Stimulated activated CD8-positive, alpha-beta memory T cell treated with anti-CD3 and anti-CD28 coated beads, Interleukin-7, amount 100 ng/mL, for 24 hours (primary cell): ENCODE data around the gene UNC119.
A peak's percentile ranks its signal among the peaks of the same experiment; 100 is the strongest.
"Not testable (repeated sequence)": the region's sequence is repeated elsewhere in the genome, so short reads cannot be mapped to it uniquely, and the experiment has no call there.

Experiments used
- DNase-seq: peaks from one replicate; pipeline ENCODE4 v3.0.0-alpha.2; 2020; ENCODE audit warnings: low read depth

The UNC119 gene

DNA sequence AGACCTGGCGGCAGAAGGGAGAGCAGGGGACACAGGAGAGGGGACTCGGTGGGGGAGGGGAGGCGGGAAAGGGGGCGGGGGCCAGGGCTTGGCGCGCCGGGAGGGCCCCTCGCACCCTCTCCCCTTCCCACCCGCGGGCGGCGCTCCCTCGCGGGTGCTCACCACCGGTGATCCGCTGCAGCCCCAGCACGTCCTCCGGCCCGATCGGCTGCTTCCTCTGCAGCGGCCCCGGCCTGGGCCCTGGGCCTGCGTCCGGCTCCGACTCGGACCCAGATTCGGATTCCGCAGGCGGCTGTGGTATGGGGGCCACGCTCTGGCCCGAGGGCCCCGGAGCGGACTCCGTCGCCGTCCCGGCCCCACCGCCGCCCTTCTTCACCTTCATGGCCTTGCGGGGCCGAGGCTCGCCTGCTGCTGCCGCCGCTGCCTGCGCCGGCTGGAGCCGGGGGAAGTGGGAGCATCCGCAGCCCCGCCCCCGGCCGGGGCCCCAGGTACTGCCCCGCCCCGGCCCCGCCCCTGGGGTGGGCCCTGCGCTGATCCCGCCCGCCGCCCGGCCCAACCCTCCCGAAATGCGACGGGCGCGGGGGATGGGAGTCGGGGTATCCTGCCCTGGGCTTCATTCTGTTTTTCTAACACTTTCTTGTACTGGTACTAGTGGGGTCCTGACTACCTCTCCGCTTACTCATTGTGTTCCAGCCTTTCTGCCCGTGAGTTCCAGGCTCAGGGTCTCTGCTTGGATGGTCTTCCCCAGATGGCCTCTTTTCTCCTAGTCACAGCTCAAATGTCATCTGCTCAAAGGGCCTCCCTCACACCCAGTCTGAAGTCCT, at the start of gene UNC119:
Gene UNC119 (minus strand): TSS at position 449 of the 824 bp plus-strand sequence. CDS start 67 bp downstream, at position 382.
- peak; percentile 50 for DNase-seq

DNA sequence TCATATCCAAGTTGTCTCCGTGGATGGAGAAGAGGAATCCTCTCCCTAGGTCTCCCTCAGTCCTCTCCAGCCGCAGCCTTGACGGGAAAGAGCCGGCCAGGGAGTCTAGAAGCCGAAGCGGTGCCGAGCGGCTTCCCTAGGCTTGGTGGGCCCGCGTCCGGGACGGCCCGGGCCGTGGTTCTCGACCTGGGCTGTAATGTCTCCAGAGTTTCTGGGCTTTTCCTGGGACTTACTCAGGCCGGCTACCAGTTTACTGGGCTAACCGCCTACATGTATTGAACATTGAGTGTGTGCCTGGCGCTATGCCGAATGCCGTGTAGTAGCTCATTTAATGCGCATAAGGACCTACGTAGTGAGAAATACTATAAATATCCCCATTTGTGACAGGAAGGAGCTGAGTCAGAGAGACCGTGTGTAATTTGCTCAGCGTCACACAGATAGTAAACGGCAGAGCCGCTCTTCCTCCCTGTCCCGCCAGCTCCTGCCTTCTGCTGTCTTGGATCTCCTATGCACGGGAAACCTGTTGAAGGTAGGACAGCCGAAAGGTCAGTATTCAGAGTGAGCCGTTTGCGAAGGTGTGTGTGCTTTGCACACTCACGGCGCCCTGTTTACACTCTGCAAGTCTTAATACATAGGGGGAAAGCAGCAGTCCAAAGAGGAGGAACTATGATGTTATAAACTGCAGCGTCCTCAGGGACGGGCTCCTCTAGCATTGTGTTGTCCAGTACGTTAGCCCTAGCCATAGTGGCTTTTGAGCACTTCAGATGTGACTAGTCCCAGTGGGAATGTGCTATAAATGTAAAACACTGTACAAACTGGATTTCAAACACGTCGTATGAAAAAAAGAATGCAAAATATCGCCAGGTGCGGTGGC, 47.1 kb upstream of the UNC119 start:
- peak; percentile 16 for DNase-seq

DNA sequence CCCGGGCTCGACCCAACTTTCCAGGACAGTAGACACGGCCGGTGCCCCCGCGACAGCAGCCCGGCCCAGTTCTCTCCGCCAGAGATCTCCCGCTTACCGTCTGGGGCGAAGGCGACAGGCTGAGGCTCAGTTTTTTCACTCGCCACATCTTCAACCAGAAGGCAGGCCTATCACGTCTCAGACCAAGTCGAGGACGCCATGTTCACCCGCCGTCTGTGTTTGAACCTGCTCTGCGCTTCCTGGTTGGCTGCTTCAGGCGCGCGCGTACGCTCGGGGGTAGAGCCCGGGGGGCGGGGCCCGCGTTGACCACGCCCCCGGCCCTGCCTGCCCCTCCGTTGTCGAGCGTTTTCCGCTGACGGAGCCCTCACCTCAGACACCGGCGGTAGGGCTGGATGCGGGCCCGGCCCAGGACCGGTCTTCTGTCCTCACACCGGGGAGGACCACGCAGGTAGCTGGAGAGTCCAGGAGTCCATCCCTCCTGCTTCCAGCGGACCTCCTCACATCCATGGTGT, 46.4 kb upstream of the UNC119 start, which contains the start of gene SPAG5:
Gene SPAG5 (minus strand): TSS at position 227 of the 512 bp plus-strand sequence. CDS start 79 bp downstream, at position 148.
- peak; percentile 83 for DNase-seq

DNA sequence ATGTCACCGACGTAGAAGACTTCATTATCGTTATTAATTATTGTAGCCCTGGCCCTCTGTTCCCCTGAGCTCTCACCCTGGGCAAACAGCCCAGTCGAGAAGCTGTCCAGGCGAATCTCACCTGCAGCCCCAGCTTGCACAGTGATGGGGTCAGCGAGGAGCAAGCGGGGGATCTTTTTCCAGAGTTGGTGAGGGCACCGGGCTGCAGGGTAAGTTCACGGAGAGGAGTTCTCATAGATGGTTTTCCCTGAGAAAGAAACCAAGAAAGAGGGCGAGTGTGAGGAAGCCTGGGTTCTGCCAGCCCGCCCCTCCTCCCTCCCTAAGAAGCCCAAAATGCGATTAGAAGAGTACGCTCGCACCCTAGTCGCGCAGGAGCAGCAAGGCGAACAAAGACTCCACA, 46.0 kb upstream of the UNC119 start:
- no peak for DNase-seq

DNA sequence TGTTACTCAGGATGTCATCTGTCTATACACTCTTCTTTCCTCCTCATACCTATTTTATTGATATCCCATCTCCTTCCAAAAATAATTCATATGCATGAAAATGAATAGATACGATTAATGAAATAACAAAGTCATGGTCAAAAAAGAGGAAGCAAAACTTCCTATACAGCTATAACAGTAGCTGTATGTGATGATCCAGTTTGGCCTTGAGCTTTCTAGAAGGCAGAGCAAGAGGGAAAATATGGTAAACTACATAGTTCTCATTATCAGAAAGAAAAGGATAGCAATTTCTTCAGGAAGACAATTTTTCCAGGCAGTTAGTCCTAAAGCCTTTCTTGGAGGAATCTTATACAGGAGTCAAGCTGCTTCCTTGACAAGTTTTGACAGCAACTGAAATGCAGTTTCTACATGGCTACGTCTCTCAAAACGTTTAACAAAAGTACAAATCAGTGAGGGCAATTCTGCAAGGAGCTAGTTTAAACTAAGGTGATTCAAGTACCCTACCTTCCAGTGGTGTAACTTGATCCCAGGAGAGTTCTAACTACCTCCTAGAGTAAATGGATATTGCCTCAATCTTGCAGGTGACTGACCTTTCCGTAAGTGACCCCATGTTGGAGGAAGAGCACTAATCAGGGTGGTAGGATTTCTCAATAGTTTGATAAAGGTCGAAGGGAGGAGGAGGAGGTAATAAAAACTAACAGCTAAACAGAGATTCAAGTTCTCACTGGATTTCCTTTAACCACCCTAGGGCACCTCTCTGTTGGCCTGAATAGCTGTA, 45.4 kb upstream of the UNC119 start:
- no peak for DNase-seq

DNA sequence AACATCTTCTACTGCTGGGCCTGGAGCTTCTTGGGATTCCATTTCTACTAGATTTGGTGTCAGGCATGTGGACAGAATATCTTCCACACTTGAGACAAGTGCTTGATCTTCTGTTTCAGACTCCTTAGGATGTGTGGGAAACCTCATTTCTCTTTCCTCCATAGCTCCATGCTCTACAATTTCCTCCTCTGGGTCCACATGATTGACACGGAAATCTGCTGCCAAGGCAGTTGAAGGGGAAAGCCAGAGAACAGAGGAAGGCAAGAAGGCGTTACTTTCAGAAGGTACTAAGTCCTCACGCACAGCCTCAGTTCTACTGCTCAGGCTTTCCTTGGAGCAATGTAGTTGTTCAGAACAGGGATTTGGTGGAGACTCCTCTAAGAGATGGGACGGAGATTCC, 39.8 kb upstream of the UNC119 start:
- no peak for DNase-seq

DNA sequence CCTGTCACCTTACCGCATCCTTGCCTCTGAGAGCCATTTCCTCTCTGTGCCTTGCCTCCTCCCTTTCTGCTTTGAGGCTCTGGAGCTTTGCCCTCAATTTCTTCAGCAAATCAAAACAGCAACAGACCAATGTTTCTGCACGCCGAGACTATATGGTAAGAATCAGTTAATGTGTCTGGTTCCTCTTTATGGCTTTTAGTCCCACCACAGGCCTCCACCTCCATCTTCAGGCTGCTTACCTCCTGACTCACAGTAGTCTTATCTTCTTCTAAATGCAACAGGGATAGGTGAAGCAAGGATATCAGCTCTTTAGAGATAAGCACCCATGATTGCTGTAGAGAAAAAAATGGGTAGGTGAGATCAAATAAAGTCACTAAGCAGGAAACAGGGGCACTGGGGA, 33.4 kb upstream of the UNC119 start:
- DNase-seq = no peak

DNA sequence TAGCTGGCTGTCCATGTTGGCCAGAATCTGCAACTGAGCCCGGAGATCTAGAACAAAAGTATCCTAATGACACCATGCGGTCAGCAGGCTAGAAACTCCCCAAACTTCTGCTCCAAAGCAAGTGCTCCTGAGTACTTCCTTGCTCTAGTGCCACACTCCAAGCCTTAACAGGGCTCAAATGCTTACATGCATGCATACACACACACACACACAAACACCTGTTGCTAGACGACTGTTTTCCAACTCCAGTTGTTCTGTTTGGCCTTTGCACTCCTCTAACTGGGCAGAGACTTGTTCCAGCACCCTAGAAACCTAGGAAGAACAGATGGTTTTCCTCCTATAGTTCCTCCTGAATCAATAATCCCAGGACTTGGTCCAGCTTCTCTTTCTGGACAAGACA, 32.0 kb upstream of the UNC119 start:
- DNase-seq = no peak

DNA sequence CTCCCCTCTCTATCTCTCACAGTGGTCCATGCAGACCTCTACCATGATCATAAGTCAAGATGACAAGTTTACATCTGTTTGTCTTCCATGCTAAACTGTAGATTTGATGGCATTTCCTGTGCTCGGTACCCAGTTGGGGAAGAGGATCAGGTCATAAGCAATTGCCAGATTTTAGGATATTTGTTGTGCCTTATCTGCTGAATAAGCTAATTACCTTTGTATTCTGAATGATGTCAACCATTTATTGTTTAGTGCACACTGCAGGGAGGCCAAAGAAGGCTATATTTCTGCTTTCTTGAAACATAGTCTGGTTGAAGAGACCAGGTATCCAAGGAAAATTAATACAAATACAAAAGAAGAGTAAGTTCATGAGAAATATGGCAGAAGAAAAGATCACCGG, 30.1 kb upstream of the UNC119 start:
- DNase-seq = no peak

DNA sequence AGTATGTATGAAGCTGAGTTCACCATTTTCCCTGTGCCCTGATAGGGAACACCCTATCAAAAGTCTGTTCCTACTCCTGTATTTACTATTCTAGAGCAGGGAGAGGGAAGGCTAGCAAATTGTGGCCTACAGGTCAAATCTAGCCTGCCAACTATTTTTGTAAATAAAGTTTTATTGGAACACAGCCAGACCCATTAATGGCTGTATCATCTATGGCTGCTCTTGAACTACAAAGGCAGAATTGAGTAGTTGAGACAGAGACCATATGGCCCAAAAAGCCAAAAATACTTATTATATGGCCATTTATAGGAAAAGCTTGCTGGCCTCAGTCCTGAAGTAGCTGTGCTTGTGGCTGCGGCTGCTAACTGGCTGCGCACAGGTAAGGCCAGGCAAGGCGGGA, 28.5 kb upstream of the UNC119 start:
- DNase-seq = no peak

DNA sequence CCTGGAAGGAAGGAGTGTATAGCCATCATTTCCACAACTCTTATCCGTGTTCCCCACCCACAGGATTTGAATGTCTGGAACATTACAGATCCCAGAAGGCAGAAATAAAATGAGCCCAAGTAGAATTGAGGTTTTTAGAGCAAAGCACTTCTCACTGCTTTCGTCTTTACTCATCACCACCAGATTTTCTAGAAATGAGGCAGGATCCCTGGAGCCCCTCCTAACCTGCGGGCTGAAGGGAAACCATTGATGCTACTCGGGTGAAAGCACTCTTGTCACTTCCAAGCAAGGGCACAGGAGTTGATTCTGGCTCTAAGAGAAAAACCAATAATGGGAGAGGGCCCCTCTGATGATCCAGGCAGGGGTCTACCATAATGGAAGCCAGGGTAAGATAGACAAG, 27.1 kb upstream of the UNC119 start:
- DNase-seq = no peak

DNA sequence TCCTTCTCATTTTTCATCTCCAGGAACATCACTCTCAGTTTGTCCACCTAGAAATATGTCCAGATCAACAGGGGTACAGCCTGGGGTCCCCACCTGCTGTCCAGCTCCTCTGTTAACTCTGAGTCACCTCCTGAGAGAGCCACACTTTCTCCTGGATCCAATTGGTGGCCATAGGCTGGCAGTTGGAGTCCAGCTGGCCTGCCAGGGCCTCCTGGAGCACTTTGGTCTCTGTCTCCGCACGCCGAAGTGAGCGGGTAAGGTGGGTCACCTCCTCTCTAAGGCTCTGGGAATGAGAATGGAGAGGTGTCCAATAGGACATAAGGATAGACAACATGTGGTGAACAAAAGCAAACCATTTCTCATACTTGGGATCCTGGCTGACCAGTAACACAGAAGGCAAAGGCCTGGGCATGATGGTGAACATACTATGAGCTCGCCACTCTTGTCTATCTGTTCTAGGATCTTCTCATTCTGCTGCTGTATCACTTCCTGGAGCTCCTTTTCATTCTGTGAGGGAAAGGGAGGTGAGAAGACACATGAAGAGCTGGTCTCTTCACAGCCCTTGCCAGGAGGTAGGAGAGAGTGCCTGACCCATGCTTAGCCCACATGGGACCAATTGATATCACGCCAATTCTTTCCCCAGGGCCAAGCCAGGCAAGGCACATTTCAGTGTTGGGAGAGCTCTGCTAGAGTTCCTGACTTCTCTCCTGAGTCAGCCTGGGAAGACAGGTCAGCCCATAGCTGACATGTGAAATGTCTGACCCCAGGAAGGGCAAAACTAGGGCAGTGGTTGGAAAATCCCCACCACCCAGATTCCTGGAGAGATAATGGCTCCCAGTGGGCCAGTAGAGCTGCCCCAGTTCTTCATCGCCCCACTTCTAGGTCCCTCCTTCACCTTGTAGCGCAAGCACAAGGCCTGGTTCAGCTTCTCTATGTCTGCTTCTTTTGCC, 26.1 kb upstream of the UNC119 start:
- DNase-seq = no peak

DNA sequence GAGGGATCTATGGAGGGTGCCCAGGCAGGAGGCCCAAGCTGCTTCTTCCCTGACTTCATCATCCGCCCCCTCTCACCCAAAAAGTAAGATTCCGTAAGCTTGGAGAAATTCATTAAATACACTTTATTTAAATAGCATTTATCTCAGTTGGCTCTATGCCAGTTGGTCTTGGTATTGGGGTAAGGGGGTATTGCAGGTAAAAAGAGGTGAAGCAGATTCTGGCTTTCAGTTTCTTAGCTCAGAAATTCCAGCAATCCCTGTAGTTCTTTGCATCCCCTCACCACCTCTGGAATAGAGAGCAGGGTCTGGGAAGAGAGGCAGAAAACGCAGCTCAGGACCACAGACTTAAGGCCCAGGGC, 25.0 kb upstream of the UNC119 start:
- no peak for DNase-seq

DNA sequence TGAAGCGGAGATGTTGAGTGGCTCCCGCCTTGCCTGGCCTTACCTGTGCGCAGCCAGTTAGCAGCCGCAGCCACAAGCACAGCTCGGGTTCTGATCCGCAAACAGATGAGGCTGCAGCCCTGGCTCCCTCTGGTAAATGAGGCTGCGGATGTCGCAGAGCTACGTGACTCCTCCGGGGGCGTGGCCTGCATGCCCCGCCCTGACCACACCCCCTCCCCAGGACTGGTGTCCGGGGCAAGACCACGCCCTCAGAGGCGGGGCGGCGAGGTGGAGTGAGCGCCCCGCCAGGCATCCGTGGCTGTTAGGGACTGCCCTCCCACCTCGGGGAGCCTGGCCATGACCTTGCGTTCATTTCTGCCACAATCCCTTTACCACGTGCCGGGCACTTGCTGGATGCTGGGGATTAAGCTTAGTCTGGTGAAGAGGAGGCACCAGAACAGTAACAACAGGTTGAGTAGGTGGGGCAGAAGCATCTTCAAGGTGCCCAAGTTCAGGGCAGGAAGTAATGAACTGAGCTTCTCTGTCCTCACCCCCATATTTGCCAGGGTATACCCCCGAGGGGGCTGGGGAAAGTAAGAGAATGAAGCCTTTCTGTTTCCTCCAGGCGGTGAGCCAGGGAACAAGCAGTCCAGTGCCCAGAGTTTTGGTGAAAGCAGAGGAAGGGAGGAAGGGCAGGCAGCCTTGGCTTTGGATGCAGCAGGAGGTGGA, 24.5 kb upstream of the UNC119 start, which contains the start of gene ALDOC:
Gene ALDOC (minus strand): TSS at position 138 of the 708 bp plus-strand sequence. CDS start 1,363 bp downstream, outside the sequence.
- peak; percentile 94 for DNase-seq

DNA sequence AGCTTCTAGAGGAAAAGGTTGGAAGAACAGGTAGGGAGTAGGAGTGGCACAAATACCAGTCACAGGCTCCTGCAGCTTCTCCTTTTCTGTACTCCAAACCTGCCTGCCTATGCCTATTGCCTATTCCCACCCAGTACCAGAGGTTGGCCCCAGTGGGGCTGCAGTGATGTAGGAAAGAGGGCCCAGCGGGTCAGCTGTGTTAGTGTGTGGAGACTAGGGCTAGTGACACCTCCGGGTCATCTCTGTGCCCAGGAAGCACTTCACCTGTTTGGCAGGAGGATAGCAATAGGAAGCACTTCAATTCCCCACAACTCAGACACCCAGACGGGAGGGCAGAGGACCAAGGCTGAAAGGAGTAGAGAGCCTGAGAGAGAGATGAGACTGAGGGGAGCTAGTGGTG, 23.6 kb upstream of the UNC119 start:
- not testable (repeated sequence) for DNase-seq

DNA sequence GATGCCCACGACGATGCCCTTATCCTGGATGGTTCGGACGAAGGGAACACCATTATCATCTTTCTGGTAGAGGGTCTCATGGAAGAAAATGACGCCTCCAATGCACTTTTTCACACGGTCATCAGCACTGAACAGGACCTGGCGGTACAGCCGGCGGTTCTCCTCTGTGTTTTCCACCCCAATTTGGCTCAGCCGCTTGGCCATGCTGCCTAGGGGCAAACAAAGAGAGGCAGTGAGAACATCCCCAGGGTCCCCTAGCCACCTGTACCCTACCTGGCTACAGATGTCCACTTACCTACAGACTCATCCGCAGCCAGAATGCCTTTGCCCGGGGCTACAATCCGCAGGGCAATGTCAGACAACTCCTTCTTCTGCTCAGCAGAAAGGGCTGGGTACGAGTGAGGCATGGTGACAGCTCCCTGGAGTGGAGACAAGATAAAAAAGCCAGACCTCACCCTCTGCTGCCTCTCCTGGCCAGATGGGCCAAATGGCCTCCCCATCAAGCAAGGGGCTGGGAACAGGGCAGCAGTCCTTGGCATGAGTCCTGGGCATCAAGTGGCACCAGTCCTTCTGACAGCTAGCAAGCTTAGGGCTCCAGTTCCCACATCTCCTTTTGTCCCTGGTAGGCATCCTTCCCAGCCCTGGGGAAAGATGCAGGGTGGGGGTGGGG, 22.8 kb upstream of the UNC119 start:
- DNase-seq = no peak

DNA sequence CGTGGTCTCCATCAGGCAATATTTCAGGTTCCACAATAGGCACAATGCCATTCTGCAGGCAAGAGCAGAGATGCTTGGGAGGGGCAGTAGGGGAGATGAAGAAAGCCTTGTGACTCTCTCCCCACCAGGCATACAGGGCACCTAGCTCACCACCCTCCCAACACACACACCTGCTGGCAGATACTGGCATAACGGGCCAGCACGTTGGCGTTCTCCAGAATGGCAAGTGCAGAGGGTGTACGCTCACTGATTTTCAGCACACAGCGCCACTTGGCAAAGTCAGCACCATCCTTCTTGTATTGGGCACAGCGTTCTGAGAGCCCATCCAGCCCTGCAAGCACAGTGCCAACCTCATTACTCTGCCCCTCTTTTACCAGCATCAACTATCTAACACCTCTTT, 22.1 kb upstream of the UNC119 start:
- DNase-seq = no peak

DNA sequence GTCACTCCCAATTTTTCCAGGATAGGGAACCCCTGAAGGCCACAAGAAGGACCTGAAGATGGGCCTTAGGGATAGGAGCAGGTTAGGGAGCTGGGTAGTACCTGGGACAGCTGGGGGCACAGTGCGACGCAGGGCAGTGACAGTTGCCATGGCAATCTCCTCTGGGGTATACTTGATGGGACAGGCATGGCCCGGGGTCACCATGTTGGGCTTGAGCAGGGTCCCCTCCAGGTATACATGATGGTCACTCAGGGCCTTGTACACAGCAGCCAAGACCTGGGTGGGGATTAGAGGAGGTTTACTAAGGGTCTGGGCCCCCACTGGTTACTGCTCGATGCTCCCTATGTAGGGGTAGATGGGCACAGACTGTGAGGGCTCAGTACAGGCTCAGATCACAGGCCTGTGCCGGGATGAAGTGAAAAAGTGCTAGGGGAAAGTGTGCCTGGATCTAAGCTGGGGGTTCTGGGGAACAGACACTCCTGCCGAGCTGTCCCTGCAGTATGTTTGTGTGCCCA, 21.6 kb upstream of the UNC119 start:
- no peak for DNase-seq

DNA sequence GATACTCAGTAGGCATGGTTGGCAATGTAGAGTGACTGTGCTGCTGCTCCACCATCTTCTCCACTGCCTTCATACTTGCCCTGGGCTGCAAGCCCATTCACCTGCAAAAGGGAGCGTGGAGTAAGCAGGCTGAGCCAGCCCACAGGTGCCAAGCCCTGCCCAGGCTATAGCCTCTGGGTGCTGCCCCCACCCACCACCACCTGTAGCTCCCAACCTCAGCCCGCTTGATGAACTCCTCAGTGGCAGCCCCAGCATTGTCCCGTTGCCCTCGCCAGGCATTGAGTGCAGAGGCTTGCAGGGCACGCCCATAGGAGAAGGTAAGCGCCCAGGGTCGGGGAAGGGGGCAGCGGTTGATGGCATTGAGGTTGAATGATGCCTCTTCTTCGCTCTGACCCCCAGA, 21.1 kb upstream of the UNC119 start:
- DNase-seq = no peak
